B cell (primary cell): Measurements from ENCODE around the gene ABCA4.

Source experiments
- CTCF ChIP-seq: fragments of 200-600 bp; IDR thresholded peaks from one replicate; pipeline ENCODE4 v1.8.0; 2022; ENCODE audit warnings: antibody characterized with exemption, mild to moderate bottlenecking
- EZH2 ChIP-seq: IDR thresholded peaks from 2 replicates; pipeline ENCODE4 v1.6.1; 2012; ENCODE audit warnings: borderline replicate concordance, low read depth, mild to moderate bottlenecking, moderate library complexity, low read length; ENCODE audit not compliant: insufficient read depth, poor library complexity, severe bottlenecking

DNA sequence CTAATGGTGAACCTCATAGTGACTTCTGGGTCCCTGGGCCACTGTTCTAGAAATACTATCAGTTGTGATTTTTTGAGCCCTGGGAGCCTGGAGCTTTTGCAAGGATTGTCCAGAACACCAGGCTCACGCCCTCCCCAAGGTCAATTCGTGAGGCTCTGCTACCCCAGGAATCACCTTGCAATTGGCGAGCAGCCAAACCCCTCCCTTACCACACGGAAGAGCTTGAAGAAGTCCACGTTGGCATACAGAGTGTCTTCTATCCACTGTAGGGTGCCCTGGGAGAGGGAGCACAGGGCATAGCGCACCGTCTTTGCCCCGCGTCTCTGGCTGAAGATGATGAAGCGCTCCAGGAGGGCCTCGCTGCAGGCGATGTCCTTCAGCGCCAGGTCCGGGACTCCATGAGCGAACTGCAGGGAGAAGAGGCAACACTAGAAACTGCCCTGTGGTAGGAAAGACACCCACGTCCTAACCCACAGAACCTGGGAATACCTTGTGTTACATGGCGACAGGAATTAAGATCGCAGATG, 22.3 kb downstream of the ABCA4 start:
- TF ChIP-seq CTCF (no peak), EZH2 (no peak)
